Endothelial cell of umbilical vein (primary cell): ENCODE results near the gene PTPRZ1. TPM values are rescaled to one million over a fixed set of nuclear protein-coding genes. Genes with fewer than 3 reads are reported as not detected.

Experiments used
- BruUV-seq: library from RNA; stranded (reverse); fragments of 400-500 nt; replicated peaks from 2 replicates; lab custom pipeline; 2021; lab: Mats Ljungman, UMichigan
- CTCF ChIA-PET: fragments of 300-600, 350-600 bp; sonication (Branson Sonifier 250); formaldehyde crosslinking; loops from one replicate; lab custom pipeline; 2021; ENCODE audit warnings: antibody characterized with exemption, inconsistent platforms; lab: Charles Lee
- POLR2A ChIA-PET: fragments of 300-600, 350-600 bp; sonication (Branson Sonifier 250); formaldehyde crosslinking; loops from one replicate; lab custom pipeline; 2021; ENCODE audit warnings: antibody characterized with exemption, inconsistent platforms; lab: Charles Lee
- DNase-seq: peaks from one replicate; pipeline ENCODE4 v3.0.0-alpha.2; 2011; ENCODE audit warnings: low read depth, low spot score
- FAIRE-seq: peaks from 2 replicates; lab custom pipeline; 2011; peaks lifted over from hg19 to GRCh38; lab: Jason Lieb, UNC
- H2AFZ ChIP-seq: 2 replicates; pipeline ENCODE4 v1.6.0; 2012; ENCODE audit warnings: low read depth, low read length, control low read depth, inconsistent platforms
- H3K27ac ChIP-seq: 2 replicates; pipeline ENCODE4 v1.5.1; 2011; ENCODE audit warnings: low read depth, mild to moderate bottlenecking, control low read depth, low read length, moderate library complexity; ENCODE audit not compliant: insufficient read depth
- H3K27me3 ChIP-seq, 2 experiments: 2 replicates each; pipeline versions ENCODE4 v1.6.0 to v1.6.1; 2011; ENCODE audit warnings: low read length in 2 of 2, mixed read lengths in 1 of 2; ENCODE audit not compliant: control insufficient read depth in 2 of 2, insufficient read depth in 2 of 2
- H3K36me3 ChIP-seq, 2 experiments: 2 replicates in 1 of 2; 3 replicates in 1 of 2; pipeline ENCODE4 v1.5.1; 2011; ENCODE audit warnings: low read length in 2 of 2, mild to moderate bottlenecking in 1 of 2, moderate library complexity in 1 of 2; ENCODE audit not compliant: control insufficient read depth in 2 of 2, insufficient read depth in 2 of 2; ENCODE audit errors: extremely low read depth in 1 of 2
- H3K4me1 ChIP-seq: 3 replicates; pipeline ENCODE4 v1.5.1; 2011; ENCODE audit warnings: mild to moderate bottlenecking, low read length; ENCODE audit not compliant: control insufficient read depth, insufficient read depth; ENCODE audit errors: extremely low read depth
- H3K4me2 ChIP-seq: 2 replicates; pipeline ENCODE4 v1.6.1; 2011; ENCODE audit warnings: low read length, control low read depth, mixed read lengths; ENCODE audit not compliant: insufficient read depth
- H3K4me3 ChIP-seq, 3 experiments: fragments of 200-600 bp in 1 of 3; sonication (generic), shearing (Covaris generic) in 1 of 3; replicated peaks in 1 of 3; 2 replicates each; pipeline ENCODE4 v1.5.1; 2011 to 2016; ENCODE audit warnings: control low read depth in 3 of 3, low read length in 3 of 3, mild to moderate bottlenecking in 2 of 3, inconsistent platforms in 1 of 3, low read depth in 1 of 3, moderate library complexity in 1 of 3; ENCODE audit not compliant: insufficient read depth in 1 of 3
- H3K79me2 ChIP-seq: 2 replicates; pipeline ENCODE4 v1.6.0; 2012; ENCODE audit warnings: low read length, inconsistent platforms; ENCODE audit not compliant: control insufficient read depth, insufficient read depth
- H3K9ac ChIP-seq: replicated peaks from 2 replicates; pipeline ENCODE3; 2011; ENCODE audit warnings: low read length, control low read depth; ENCODE audit not compliant: insufficient read depth; ENCODE audit errors: extremely low read depth
- H3K9me1 ChIP-seq: replicated peaks from 3 replicates; pipeline ENCODE4 v1.6.0; 2011; ENCODE audit warnings: mild to moderate bottlenecking, low read length; ENCODE audit not compliant: control insufficient read depth, insufficient read depth; ENCODE audit errors: extremely low read depth
- H3K9me3 ChIP-seq: replicated peaks from 2 replicates; pipeline ENCODE4 v1.5.1; 2012; ENCODE audit warnings: low read length, inconsistent platforms; ENCODE audit not compliant: control insufficient read depth, insufficient read depth
- H4K20me1 ChIP-seq: replicated peaks from 2 replicates; pipeline ENCODE3; 2011; ENCODE audit warnings: mild to moderate bottlenecking, low read length; ENCODE audit not compliant: control insufficient read depth, insufficient read depth; ENCODE audit errors: extremely low read depth
- CTCF ChIP-seq, 2 donors: IDR thresholded peaks; 1 replicate in 1 of 2; 2 replicates in 1 of 2; pipeline ENCODE4 v1.5.1; 2011; ENCODE audit warnings: low read length in 2 of 2, mild to moderate bottlenecking in 2 of 2, moderate library complexity in 2 of 2, control low read depth in 1 of 2, inconsistent platforms in 1 of 2, low read depth in 1 of 2; ENCODE audit not compliant: insufficient read depth in 1 of 2; ENCODE audit errors: extremely low read depth in 1 of 2
- FOS ChIP-seq: IDR thresholded peaks from 2 replicates; pipeline ENCODE4 v1.6.1; 2011; ENCODE audit warnings: mild to moderate bottlenecking, low read length, moderate library complexity, borderline replicate concordance; ENCODE audit not compliant: insufficient read depth
- GATA2 ChIP-seq: IDR thresholded peaks from 2 replicates; pipeline ENCODE4 v1.7.0; 2011; ENCODE audit warnings: low read depth, mild to moderate bottlenecking, moderate library complexity, mixed read lengths, low read length; ENCODE audit not compliant: insufficient read length, insufficient read depth
- JUN ChIP-seq: IDR thresholded peaks from 2 replicates; pipeline ENCODE4 v1.6.1; 2011; ENCODE audit warnings: borderline replicate concordance, low read depth; ENCODE audit not compliant: insufficient read length, insufficient read depth
- MAX ChIP-seq: IDR thresholded peaks from 2 replicates; pipeline ENCODE4 v1.6.1; 2011; ENCODE audit not compliant: insufficient read depth, insufficient read length
- MYC ChIP-seq: IDR thresholded peaks from one replicate; pipeline ENCODE4 v1.6.1; 2011; ENCODE audit warnings: mild to moderate bottlenecking, low read depth, low read length
- POLR2A ChIP-seq: IDR thresholded peaks from 2 replicates; pipeline ENCODE4 v1.6.1; 2012; ENCODE audit warnings: low read depth, mild to moderate bottlenecking, control low read depth, low read length
- dilution Hi-C: fragments of 300-500 bp; cut with MboI; formaldehyde crosslinking; loops from one replicate; pipeline ENCODE4 v1.15.0; 2019; ENCODE audit warnings: low sequenced_read_pairs; ENCODE audit not compliant: extremely low pct_ligation_motif_present
- intact Hi-C: fragments of 100-400 bp; cut with micrococcal nuclease; formaldehyde crosslinking; loops from one replicate; pipeline ENCODE4 v1.10.0; 2022
- polyA plus RNA-seq, 4 experiments: library from polyadenylated mRNA; depleted of rRNA in 3 of 4; stranded (reverse) in 3 of 4; unstranded in 1 of 4; fragments of >200 nt; gene quantifications; 2 replicates each; pipeline versions ENCODE4 v1.2.1 to v1.2.3, GENCODE V29; 2011 to 2012; ENCODE audit warnings: missing spikeins in 1 of 4
- total RNA-seq: library from RNA; stranded (reverse); gene quantifications from 2 replicates; pipeline ENCODE4 v1.2.3, GENCODE V29; 2021

PTPRZ1 gene
- total and polyA plus RNA-seq, 2 donors (not counting 3 experiments of a cell fraction or from before 2014, with no cell fraction given) = 0.07 TPM; not detected in 1

GRCh38 chr7:122027058-122027457 is 154.1 kb downstream of the PTPRZ1 start:
- no TSS peak for BruUV-seq
- no peak overlapping the region for H3K9ac ChIP-seq
- no peak for DNase-seq
- no peaks in the 10 kb centered on the region for H3K79me2 ChIP-seq
- H3K9me1 ChIP-seq = no peaks in the 10 kb centered on the region
- no peak overlapping the region for H3K27ac ChIP-seq
- H3K27me3 ChIP-seq = no peaks in the 10 kb centered on the region
- no peaks in the 10 kb centered on the region for H4K20me1 ChIP-seq
- H3K4me3 ChIP-seq = no peak overlapping the region
- intact Hi-C loops = no loop called here
- TF ChIP-seq JUN (no peak), GATA2 (no peak), MYC (no peak), MAX (no peak), POLR2A (no peak), FOS (no peak), CTCF (IDR thresholded peaks at IDR 0.05; ENCODE audit: extremely low read depth in 1 of 2, insufficient read depth in 1 of 2, low read depth in 1 of 2, low read length in 2 of 2) (no peak)
- no peaks in the 10 kb centered on the region for H3K36me3 ChIP-seq
- dilution Hi-C loops = no loop called here
- H3K9me3 ChIP-seq = no peaks in the 10 kb centered on the region
- POLR2A ChIA-PET = no interaction called here
- no peak overlapping the region for H2AFZ ChIP-seq
- H3K4me1 ChIP-seq = no peaks in the 10 kb centered on the region
- FAIRE-seq = no peak
- no peak overlapping the region for H3K4me2 ChIP-seq
- CTCF ChIA-PET = no interaction called here

- FAIRE-seq (no peak), DNase-seq (no peak)
- no peaks in the 10 kb centered on the region for H3K79me2 ChIP-seq
- H3K4me3 ChIP-seq = no peak overlapping the region
- no peaks in the 10 kb centered on the region for H3K27me3 ChIP-seq
- H3K4me1 ChIP-seq = no peaks in the 10 kb centered on the region
- no peaks in the 10 kb centered on the region for H3K9me1 ChIP-seq
- no TSS peak for BruUV-seq
- H3K27ac ChIP-seq = no peak overlapping the region
- TF ChIP-seq JUN (no peak), MYC (no peak)
- H4K20me1 ChIP-seq = no peaks in the 10 kb centered on the region
- no peak overlapping the region for H2AFZ ChIP-seq
- H3K36me3 ChIP-seq = no peaks in the 10 kb centered on the region
- intact Hi-C loops (no loop called here), dilution Hi-C loops (no loop called here)
- H3K9ac ChIP-seq = no peak overlapping the region
- POLR2A ChIA-PET = no interaction called here
- CTCF ChIA-PET = no interaction called here
- no peaks in the 10 kb centered on the region for H3K9me3 ChIP-seq
- no peak overlapping the region for H3K4me2 ChIP-seq
Measured at GRCh38 chr7:122033641-122034040, 160.7 kb downstream of the PTPRZ1 start.
